Measurements from ENCODE around the gene MALRD1. TPM values are rescaled to one million over a fixed set of nuclear protein-coding genes. Genes with fewer than 3 reads are reported as not detected.
A peak's percentile ranks its signal among the peaks of the same experiment; 100 is the strongest.
"Not testable (repeated sequence)": the region's sequence is repeated elsewhere in the genome, so short reads cannot be mapped to it uniquely, and the experiment has no call there.

Gene MALRD1
- total and polyA plus RNA-seq, 2 experiments from 2014 or later, result 0.45 TPM; not detected in 1

- Histone ChIP-seq H3K9ac (no peak overlapping the region), H3F3A (ENCODE audit: insufficient read depth) (peaks cover 11% of the 10 kb centered on the region; the same call in 1 of the 2 replicates), H3K9me3 (ENCODE audit: low read depth) (no peaks in the 10 kb centered on the region), H3K27me3 (replicated peaks; ENCODE audit: insufficient read depth) (no peaks in the 10 kb centered on the region), H3K9me2 (ENCODE audit: insufficient read depth) (no peaks in the 10 kb centered on the region), H4K20me1 (ENCODE audit: insufficient read depth) (no peaks in the 10 kb centered on the region), H3K27ac (no peak overlapping the region), H2AFZ (no peak overlapping the region), H3K36me3 (ENCODE audit: low read depth) (no peaks in the 10 kb centered on the region), H3K4me2 (ENCODE audit: unreplicated experiment) (no peak overlapping the region), H3K4me3 (no peak overlapping the region), H3K79me2 (ENCODE audit: insufficient read depth) (no peaks in the 10 kb centered on the region), H3K4me1 (ENCODE audit: insufficient read depth) (peaks cover 7% of the 10 kb centered on the region)
- TF ChIP-seq EZH2 (IDR thresholded peaks at IDR 0.05; ENCODE audit: insufficient read depth, poor library complexity, severe bottlenecking) (no peak), EZH2phosphoT487 (IDR thresholded peaks at IDR 0.05; ENCODE audit: insufficient read depth, low read depth) (no peak)
- in situ Hi-C loops (cut with MboI), result no loop called here
- DNase-seq, result no peak
- WGBS, 2 experiments (ENCODE audit: low coverage in 1 of 2, low lambda C conversion rate in 2 of 2, missing lambda C conversion rate in 2 of 2), result 41 to 52% methylated on average over 1 of the region's 1 CpG
Measured at GRCh38 chr10:19750972-19751371, 702.4 kb downstream of the MALRD1 start.

- Histone ChIP-seq H3K36me3 (ENCODE audit: low read depth) (no peaks in the 10 kb centered on the region), H3K4me3 (no peak overlapping the region), H3K27me3 (replicated peaks; ENCODE audit: insufficient read depth) (0 out of 2 replicates have a peak, but pooled peaks cover 2% of the 10 kb centered on the region), H3K27ac (no peak overlapping the region), H3K9ac (no peak overlapping the region), H3K9me2 (ENCODE audit: insufficient read depth) (no peaks in the 10 kb centered on the region), H3K4me1 (ENCODE audit: insufficient read depth) (no peaks in the 10 kb centered on the region), H3K4me2 (ENCODE audit: unreplicated experiment) (no peak overlapping the region), H2AFZ (no peak overlapping the region), H3K79me2 (ENCODE audit: insufficient read depth) (no peaks in the 10 kb centered on the region), H3K9me3 (ENCODE audit: low read depth) (no peaks in the 10 kb centered on the region), H4K20me1 (ENCODE audit: insufficient read depth) (no peaks in the 10 kb centered on the region), H3F3A (ENCODE audit: insufficient read depth) (no peaks in the 10 kb centered on the region)
- in situ Hi-C loops (cut with MboI), result no loop called here
- no peak for TF ChIP-seq EZH2phosphoT487 (IDR thresholded peaks at IDR 0.05; ENCODE audit: insufficient read depth, low read depth)
- TF ChIP-seq EZH2 (IDR thresholded peaks at IDR 0.05; ENCODE audit: insufficient read depth, poor library complexity, severe bottlenecking), result no peak
- WGBS, 2 experiments (ENCODE audit: low coverage in 1 of 2, low lambda C conversion rate in 2 of 2, missing lambda C conversion rate in 2 of 2), result 35 to 38% methylated on average over 3 of the region's 3 CpGs
- peak; percentile 2 for DNase-seq
Measured at GRCh38 chr10:19756919-19757318, 708.3 kb downstream of the MALRD1 start.

GRCh38 chr10:19762026-19762425 lies 713.4 kb downstream of the MALRD1 start:
- Histone ChIP-seq H3K4me1 (ENCODE audit: insufficient read depth) (no peaks in the 10 kb centered on the region), H3K9ac (no peak overlapping the region), H3F3A (ENCODE audit: insufficient read depth) (no peaks in the 10 kb centered on the region), H3K4me3 (no peak overlapping the region), H3K79me2 (ENCODE audit: insufficient read depth) (no peaks in the 10 kb centered on the region), H2AFZ (no peak overlapping the region), H4K20me1 (ENCODE audit: insufficient read depth) (no peaks in the 10 kb centered on the region), H3K27ac (no peak overlapping the region), H3K9me3 (ENCODE audit: low read depth) (no peaks in the 10 kb centered on the region), H3K9me2 (ENCODE audit: insufficient read depth) (no peaks in the 10 kb centered on the region), H3K27me3 (replicated peaks; ENCODE audit: insufficient read depth) (0 out of 2 replicates have a peak, but pooled peaks cover 2% of the 10 kb centered on the region), H3K36me3 (ENCODE audit: low read depth) (no peaks in the 10 kb centered on the region), H3K4me2 (ENCODE audit: unreplicated experiment) (no peak overlapping the region)
- DNase-seq, result no peak
- WGBS, 2 experiments (ENCODE audit: low coverage in 1 of 2, low lambda C conversion rate in 2 of 2, missing lambda C conversion rate in 2 of 2), result 62 to 67% methylated on average over 1 of the region's 1 CpG
- TF ChIP-seq EZH2phosphoT487 (IDR thresholded peaks at IDR 0.05; ENCODE audit: insufficient read depth, low read depth) (no peak), EZH2 (IDR thresholded peaks at IDR 0.05; ENCODE audit: insufficient read depth, poor library complexity, severe bottlenecking) (no peak)
- in situ Hi-C loops (cut with MboI), result no loop called here

GRCh38 chr10:19764111-19764510 lies 715.5 kb downstream of the MALRD1 start:
- 41 to 56% methylated on average over 1 of the region's 1 CpG for WGBS, 2 experiments (ENCODE audit: low coverage in 1 of 2, low lambda C conversion rate in 2 of 2, missing lambda C conversion rate in 2 of 2)
- DNase-seq, result no peak

GRCh38 chr10:19767876-19768275 lies 719.3 kb downstream of the MALRD1 start:
- no peak overlapping the region for H3K4me3 ChIP-seq
- H3K79me2 ChIP-seq (ENCODE audit: insufficient read depth), result no peaks in the 10 kb centered on the region
- no peaks in the 10 kb centered on the region for H3K27me3 ChIP-seq (replicated peaks; ENCODE audit: insufficient read depth)
- in situ Hi-C loops (cut with MboI), result no loop called here
- H3K36me3 ChIP-seq (ENCODE audit: low read depth), result no peaks in the 10 kb centered on the region
- no peaks in the 10 kb centered on the region for H3K9me3 ChIP-seq (ENCODE audit: low read depth)
- WGBS, 2 experiments (ENCODE audit: low coverage in 1 of 2, low lambda C conversion rate in 2 of 2, missing lambda C conversion rate in 2 of 2), result 67 to 71% methylated on average over 7 of the region's 7 CpGs
- no peaks in the 10 kb centered on the region for H4K20me1 ChIP-seq (ENCODE audit: insufficient read depth)
- H3K4me1 ChIP-seq (ENCODE audit: insufficient read depth), result no peaks in the 10 kb centered on the region
- no peak overlapping the region for H3K9ac ChIP-seq
- no peaks in the 10 kb centered on the region for H3K9me2 ChIP-seq (ENCODE audit: insufficient read depth)
- H2AFZ ChIP-seq, result no peak overlapping the region
- DNase-seq, result no peak
- H3K27ac ChIP-seq, result no peak overlapping the region
- no peak for TF ChIP-seq EZH2phosphoT487 (IDR thresholded peaks at IDR 0.05; ENCODE audit: insufficient read depth, low read depth)
- no peak for TF ChIP-seq EZH2 (IDR thresholded peaks at IDR 0.05; ENCODE audit: insufficient read depth, poor library complexity, severe bottlenecking)
- no peak overlapping the region for H3K4me2 ChIP-seq (ENCODE audit: unreplicated experiment)
- no peaks in the 10 kb centered on the region for H3F3A ChIP-seq (ENCODE audit: insufficient read depth)

More at GRCh38 chr10:19764111-19764510, 715.5 kb downstream of the MALRD1 start:
- in situ Hi-C loops (cut with MboI), result no loop called here
- no peaks in the 10 kb centered on the region for H3K36me3 ChIP-seq (ENCODE audit: low read depth)
- TF ChIP-seq EZH2 (IDR thresholded peaks at IDR 0.05; ENCODE audit: insufficient read depth, poor library complexity, severe bottlenecking), result no peak
- TF ChIP-seq EZH2phosphoT487 (IDR thresholded peaks at IDR 0.05; ENCODE audit: insufficient read depth, low read depth), result no peak
- H4K20me1 ChIP-seq (ENCODE audit: insufficient read depth), result no peaks in the 10 kb centered on the region
- no peaks in the 10 kb centered on the region for H3K4me1 ChIP-seq (ENCODE audit: insufficient read depth)
- no peaks in the 10 kb centered on the region for H3F3A ChIP-seq (ENCODE audit: insufficient read depth)
- no peak overlapping the region for H3K27ac ChIP-seq
- H3K9me2 ChIP-seq (ENCODE audit: insufficient read depth), result no peaks in the 10 kb centered on the region
- H3K27me3 ChIP-seq (replicated peaks; ENCODE audit: insufficient read depth), result no peaks in the 10 kb centered on the region
- no peak overlapping the region for H2AFZ ChIP-seq
- H3K9me3 ChIP-seq (ENCODE audit: low read depth), result no peaks in the 10 kb centered on the region
- H3K9ac ChIP-seq, result no peak overlapping the region
- H3K4me2 ChIP-seq (ENCODE audit: unreplicated experiment), result no peak overlapping the region
- no peaks in the 10 kb centered on the region for H3K79me2 ChIP-seq (ENCODE audit: insufficient read depth)
- no peak overlapping the region for H3K4me3 ChIP-seq

GRCh38 chr10:19769826-19770225 lies 721.2 kb downstream of the MALRD1 start:
- H3K27ac ChIP-seq; H3K79me2 ChIP-seq (ENCODE audit: insufficient read depth); in situ Hi-C loops (cut with MboI); H3K4me1 ChIP-seq (ENCODE audit: insufficient read depth); H3K9ac ChIP-seq; H4K20me1 ChIP-seq (ENCODE audit: insufficient read depth); H3K27me3 ChIP-seq (replicated peaks; ENCODE audit: insufficient read depth); H3K4me2 ChIP-seq (ENCODE audit: unreplicated experiment); H2AFZ ChIP-seq; H3K36me3 ChIP-seq (ENCODE audit: low read depth); H3F3A ChIP-seq (ENCODE audit: insufficient read depth); H3K9me2 ChIP-seq (ENCODE audit: insufficient read depth); H3K9me3 ChIP-seq (ENCODE audit: low read depth); H3K4me3 ChIP-seq; DNase-seq: not testable (repeated sequence)
- WGBS, 2 experiments (ENCODE audit: low coverage in 1 of 2, low lambda C conversion rate in 2 of 2, missing lambda C conversion rate in 2 of 2), result 67 to 70% methylated on average over 3 of the region's 3 CpGs

Measured in GM23248 (cell line).